Right lobe of liver (tissue), 6 donors: Measurements from ENCODE around the gene LMAN1. TPM values are rescaled to one million over a fixed set of nuclear protein-coding genes. Genes with fewer than 3 reads are reported as not detected.

Experiments
- ATAC-seq, 4 donors: fragments of 200-7000 bp; cut with Tn5 transposase; one replicate each; pipeline ENCODE4 v1.9.1; 2020; ENCODE audit warnings: mild to moderate bottlenecking in 4 of 4, moderate library complexity in 4 of 4
- DNase-seq, 3 donors: peaks; one replicate each; pipeline ENCODE4 v3.0.0-alpha.2; 2020
- H3K27ac ChIP-seq, 3 donors: fragments of 200-600 bp; one replicate each; pipeline ENCODE4 v1.8.0; 2022
- H3K27me3 ChIP-seq, 2 donors: fragments of 200-600 bp; one replicate each; pipeline ENCODE4 v1.8.0; 2022
- H3K36me3 ChIP-seq, 4 donors: fragments of 200-600 bp; sonication (generic) in 1 of 4; one replicate each; pipeline versions ENCODE4 v1.5.1 to v1.8.0; 2017 to 2022; ENCODE audit warnings: control low read depth in 1 of 4
- H3K4me1 ChIP-seq, 4 donors: fragments of 200-600 bp; sonication (generic) in 1 of 4; one replicate each; pipeline versions ENCODE4 v1.5.1 to v1.8.0; 2017 to 2022; ENCODE audit warnings: control low read depth in 1 of 4
- H3K4me3 ChIP-seq, 3 donors: fragments of 200-600 bp; one replicate each; pipeline ENCODE4 v1.8.0; 2022
- H3K9me3 ChIP-seq, 4 donors: fragments of 200-600 bp; sonication (generic) in 1 of 4; one replicate each; pipeline versions ENCODE4 v1.5.1 to v1.8.0; 2017 to 2022; ENCODE audit warnings: control low read depth in 1 of 4
- POLR2A ChIP-seq: fragments of 450-650 bp; IDR thresholded peaks from one replicate; pipeline ENCODE4 v1.6.1; 2017; ENCODE audit warnings: antibody characterized with exemption, mild to moderate bottlenecking
- WGBS: methylation state at CpG from one replicate; pipeline ENCODE4 v1.1.6; 2018; ENCODE audit warnings: low coverage, low lambda C conversion rate; ENCODE audit not compliant: insufficient coverage; ENCODE audit errors: missing lambda C conversion rate; 5-methylcytosine and 5-hydroxymethylcytosine counted together
- intact Hi-C, 2 donors: fragments of 100-400 bp; cut with DNase I; formaldehyde crosslinking; loops; one replicate each; pipeline versions ENCODE4 v1.11.2 to v1.14.1; 2022
- total RNA-seq, 6 experiments: library from RNA; depleted of rRNA in 2 of 6; stranded (reverse); fragments of >200 nt in 2 of 6; fragmentation: NEBNext Ultra II Directional in 3 of 6; extraction: Animal tissue kit (Norgen Biotek cat#: 25700) in 3 of 6; gene quantifications; one replicate each; pipeline versions ENCODE4 v1.1.0 to v1.2.4, GENCODE V29; 2016 to 2023
- TF ChIP-seq, protein P1 (sequence below), 4 donors: fragments of 200-600 bp in 3 of 4; fragments of 450-650 bp in 1 of 4; IDR thresholded peaks; one replicate each; pipeline versions ENCODE4 v1.5.1 to v1.8.0; 2016 to 2022; ENCODE audit warnings: antibody characterized with exemption in 4 of 4, mild to moderate bottlenecking in 2 of 4
- donor health status: DM: no; HTN: yes; CAD: no.
- donor health status: DM: no; HTN: no; CAD: no.
- donor health status: DM: no; HTN: no; CAD: no.
- donor health status: DM: no; HTN: yes; CAD: no.
- donor health status: DM: no; HTN: yes; CAD: no.

LMAN1 gene
- total RNA-seq, 6 experiments from 2014 or later = 67.8 to 136 (median 108) TPM

- Histone ChIP-seq H3K4me1 (no peaks in the 10 kb centered on the region), H3K27ac (no peak overlapping the region), H3K9me3 (no peaks in the 10 kb centered on the region), H3K27me3 (no peaks in the 10 kb centered on the region), H3K4me3 (no peak overlapping the region), H3K36me3 (no peaks in the 10 kb centered on the region)
- no peak for ATAC-seq
- TF ChIP-seq, protein P1, sequence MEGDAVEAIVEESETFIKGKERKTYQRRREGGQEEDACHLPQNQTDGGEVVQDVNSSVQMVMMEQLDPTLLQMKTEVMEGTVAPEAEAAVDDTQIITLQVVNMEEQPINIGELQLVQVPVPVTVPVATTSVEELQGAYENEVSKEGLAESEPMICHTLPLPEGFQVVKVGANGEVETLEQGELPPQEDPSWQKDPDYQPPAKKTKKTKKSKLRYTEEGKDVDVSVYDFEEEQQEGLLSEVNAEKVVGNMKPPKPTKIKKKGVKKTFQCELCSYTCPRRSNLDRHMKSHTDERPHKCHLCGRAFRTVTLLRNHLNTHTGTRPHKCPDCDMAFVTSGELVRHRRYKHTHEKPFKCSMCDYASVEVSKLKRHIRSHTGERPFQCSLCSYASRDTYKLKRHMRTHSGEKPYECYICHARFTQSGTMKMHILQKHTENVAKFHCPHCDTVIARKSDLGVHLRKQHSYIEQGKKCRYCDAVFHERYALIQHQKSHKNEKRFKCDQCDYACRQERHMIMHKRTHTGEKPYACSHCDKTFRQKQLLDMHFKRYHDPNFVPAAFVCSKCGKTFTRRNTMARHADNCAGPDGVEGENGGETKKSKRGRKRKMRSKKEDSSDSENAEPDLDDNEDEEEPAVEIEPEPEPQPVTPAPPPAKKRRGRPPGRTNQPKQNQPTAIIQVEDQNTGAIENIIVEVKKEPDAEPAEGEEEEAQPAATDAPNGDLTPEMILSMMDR (IDR thresholded peaks at IDR 0.05) = no peak
- TF ChIP-seq POLR2A = no peak
- intact Hi-C loops = no loop called here
- 77% methylated on average over 7 of the region's 8 CpGs for WGBS
- DNase-seq = no peak
Measured at GRCh38 chr18:59386909-59387686, 28.0 kb upstream of the LMAN1 start.

GRCh38 chr18:59385191-59385590 is 26.1 kb upstream of the LMAN1 start:
- Histone ChIP-seq H3K4me1 (no peaks in the 10 kb centered on the region), H3K36me3 (no peaks in the 10 kb centered on the region), H3K27me3 (no peaks in the 10 kb centered on the region), H3K27ac (no peak overlapping the region), H3K9me3 (no peaks in the 10 kb centered on the region), H3K4me3 (no peak overlapping the region)
- intact Hi-C loops = no loop called here
- whole genome bisulfite sequencing = 62% methylated on average over 4 of the region's 4 CpGs
- no peak for ATAC-seq
- no peak for DNase-seq
- TF ChIP-seq, protein P1 (IDR thresholded peaks at IDR 0.05) = no peak
- no peak for TF ChIP-seq POLR2A

GRCh38 chr18:59383851-59384250 is 24.8 kb upstream of the LMAN1 start:
- H3K36me3 ChIP-seq = no peaks in the 10 kb centered on the region
- no peaks in the 10 kb centered on the region for H3K9me3 ChIP-seq
- intact Hi-C loops = no loop called here
- TF ChIP-seq POLR2A = no peak
- TF ChIP-seq, protein P1 (IDR thresholded peaks at IDR 0.05) = no peak
- DNase-seq (no peak), ATAC-seq (no peak)
- no peaks in the 10 kb centered on the region for H3K27me3 ChIP-seq
- H3K4me1 ChIP-seq = no peaks in the 10 kb centered on the region
- 37% methylated on average over 6 of the region's 6 CpGs for WGBS
- H3K27ac ChIP-seq = no peak overlapping the region
- H3K4me3 ChIP-seq = no peak overlapping the region

GRCh38 chr18:59382383-59382782 is 23.3 kb upstream of the LMAN1 start:
- Histone ChIP-seq H3K36me3 (no peaks in the 10 kb centered on the region), H3K4me1 (no peaks in the 10 kb centered on the region), H3K9me3 (no peaks in the 10 kb centered on the region), H3K27me3 (no peaks in the 10 kb centered on the region), H3K4me3 (no peak overlapping the region), H3K27ac (no peak overlapping the region)
- intact Hi-C loops = no loop called here
- ATAC-seq = no peak
- no peak for DNase-seq
- 64% methylated on average over 7 of the region's 7 CpGs for WGBS
- TF ChIP-seq, protein P1 (IDR thresholded peaks at IDR 0.05) = no peak
- no peak for TF ChIP-seq POLR2A
